ENCODE data around the gene BTRC. TPM values are rescaled to one million over a fixed set of nuclear protein-coding genes. Genes with fewer than 3 reads are reported as not detected.
"Not testable (repeated sequence)": the region's sequence is repeated elsewhere in the genome, so short reads cannot be mapped to it uniquely, and the experiment has no call there.

The BTRC gene
- total and polyA plus RNA-seq, 12 donors, result 9.5 to 49.9 (median 34.2) TPM

- WGBS, 2 donors, result 100% methylated on average over 1 of the region's 1 CpG
- no peak for ATAC-seq
- Histone ChIP-seq H3K27me3 (no peaks in the 10 kb centered on the region), H3K9me3 (no peaks in the 10 kb centered on the region), H3K36me3 (peaks cover 0 to 40% (median 0%) of the 10 kb centered on the region in 9 donors), H3K4me3 (no peak overlapping the region), H3K27ac (no peak overlapping the region), H3K4me1 (peaks cover 0 to 8% (median under 1%) of the 10 kb centered on the region in 9 donors)
- DNase-seq, result no peak
- intact Hi-C loops (cut with DNase I), result loop anchor here in 1 of 10 donors (5.0 kb wide), 1 partner anchor 49 kb away; no protein-coding TSS in a partner anchor
- no peak for TF ChIP-seq CTCF (IDR thresholded peaks at IDR 0.05)
Observed at GRCh38 chr10:101373063-101373462, 19.1 kb downstream of the BTRC start.

- H3K36me3 ChIP-seq, result peaks cover 0 to 30% (median 0%) of the 10 kb centered on the region in 9 donors
- not testable (repeated sequence) for H3K9me3 ChIP-seq, ATAC-seq, DNase-seq, H3K27ac ChIP-seq, H3K4me1 ChIP-seq, H3K4me3 ChIP-seq, H3K27me3 ChIP-seq
- WGBS, 2 donors, result 94 to 98% methylated on average over 3 of the region's 3 CpGs
- intact Hi-C loops (cut with DNase I), result loop anchor here in 1 of 10 donors (5.0 kb wide), 1 partner anchor 48 kb away; no protein-coding TSS in a partner anchor
Observed at GRCh38 chr10:101373993-101374392, 20.0 kb downstream of the BTRC start.

- H3K9me3 ChIP-seq, result no peaks in the 10 kb centered on the region
- intact Hi-C loops (cut with DNase I), result no loop called here
- peaks cover 0 to 20% (median 0%) of the 10 kb centered on the region in 9 donors for H3K36me3 ChIP-seq
- H3K27me3 ChIP-seq, result no peaks in the 10 kb centered on the region
- ATAC-seq, result no peak
- DNase-seq, result no peak
- no peak overlapping the region for H3K4me3 ChIP-seq
- H3K4me1 ChIP-seq, result peaks cover 0 to 11% (median 0%) of the 10 kb centered on the region in 9 donors
- 82 to 87% methylated on average over 7 of the region's 7 CpGs for WGBS, 2 donors
- H3K27ac ChIP-seq, result no peak overlapping the region
- TF ChIP-seq CTCF (IDR thresholded peaks at IDR 0.05), result no peak
Observed at GRCh38 chr10:101375076-101375475, 21.1 kb downstream of the BTRC start.

- WGBS, 2 donors, result 74 to 82% methylated on average over 5 of the region's 5 CpGs
- no peak for TF ChIP-seq CTCF (IDR thresholded peaks at IDR 0.05)
- Histone ChIP-seq H3K36me3 (peaks cover 0 to 6% (median 0%) of the 10 kb centered on the region in 9 donors), H3K27me3 (no peaks in the 10 kb centered on the region), H3K4me3 (no peak overlapping the region), H3K9me3 (no peaks in the 10 kb centered on the region), H3K4me1 (peaks cover 0 to 21% (median 3%) of the 10 kb centered on the region in 9 donors), H3K27ac (no peak overlapping the region)
- DNase-seq (no peak), ATAC-seq (no peak)
- intact Hi-C loops (cut with DNase I), result no loop called here
Observed at GRCh38 chr10:101379663-101380352, 25.8 kb downstream of the BTRC start.
